ENCODE measurements around the gene KIAA0513.

KIAA0513 gene

GRCh38 chr16:85101956-85102630 lies 74.5 kb downstream of the KIAA0513 start:
- Histone ChIP-seq H3K27me3 (ENCODE audit: control insufficient read depth in 1 of 2, insufficient read depth in 2 of 2, low read length in 2 of 2) (peaks cover 0 to 4% of the 10 kb centered on the region in 2 donors), H3K9me3 (ENCODE audit: control insufficient read depth in 2 of 2, low read length in 2 of 2) (no peaks in the 10 kb centered on the region), H3K27ac (ENCODE audit: low read length) (no peak overlapping the region), H3K4me3 (ENCODE audit: low read length in 2 of 2) (no peak overlapping the region), H3K36me3 (ENCODE audit: control insufficient read depth in 2 of 2, insufficient read depth in 2 of 2, low read length in 2 of 2) (no peaks in the 10 kb centered on the region), H3K9ac (ENCODE audit: low read length in 2 of 2) (no peak overlapping the region), H3K4me1 (ENCODE audit: control insufficient read depth, insufficient read depth, low read length) (no peaks in the 10 kb centered on the region)

GRCh38 chr16:85103114-85104079 lies 75.8 kb downstream of the KIAA0513 start:
- no peaks in the 10 kb centered on the region for H3K4me1 ChIP-seq (ENCODE audit: control insufficient read depth, insufficient read depth, low read length)
- no peaks in the 10 kb centered on the region for H3K27me3 ChIP-seq (ENCODE audit: control insufficient read depth in 1 of 2, insufficient read depth in 2 of 2, low read length in 2 of 2)
- no peaks in the 10 kb centered on the region for H3K9me3 ChIP-seq (ENCODE audit: control insufficient read depth in 2 of 2, low read length in 2 of 2)
- no peak overlapping the region for H3K27ac ChIP-seq (ENCODE audit: low read length)
- H3K4me3 ChIP-seq (ENCODE audit: low read length in 2 of 2) = no peak overlapping the region
- no peaks in the 10 kb centered on the region for H3K36me3 ChIP-seq (ENCODE audit: control insufficient read depth in 2 of 2, insufficient read depth in 2 of 2, low read length in 2 of 2)
- H3K9ac ChIP-seq (ENCODE audit: low read length in 2 of 2) = no peak overlapping the region

DNA sequence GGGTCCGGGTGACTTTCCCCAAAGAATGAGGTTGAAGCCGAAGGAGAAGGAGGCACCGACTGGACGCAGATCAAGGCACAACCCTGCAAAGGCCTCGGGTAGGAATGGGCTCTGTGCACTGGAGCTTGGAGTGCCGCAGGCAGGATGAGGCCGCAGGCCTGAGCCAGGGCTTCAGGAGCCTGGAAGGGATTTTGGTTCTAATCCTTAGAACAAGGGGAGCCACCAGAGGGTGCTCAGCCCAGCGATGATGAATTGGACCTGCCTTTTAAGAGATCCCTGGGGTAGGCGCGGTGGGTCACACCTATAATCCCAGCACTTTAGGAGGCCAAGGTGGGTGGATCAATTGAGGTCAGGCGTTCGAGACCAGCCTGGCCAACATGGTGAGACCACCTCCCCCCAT lies 76.6 kb downstream of the KIAA0513 start:
- Histone ChIP-seq H3K4me3 (ENCODE audit: low read length in 2 of 2) (no peak overlapping the region), H3K36me3 (ENCODE audit: control insufficient read depth in 2 of 2, insufficient read depth in 2 of 2, low read length in 2 of 2) (no peaks in the 10 kb centered on the region), H3K9me3 (ENCODE audit: control insufficient read depth in 2 of 2, low read length in 2 of 2) (no peaks in the 10 kb centered on the region), H3K4me1 (ENCODE audit: control insufficient read depth, insufficient read depth, low read length) (no peaks in the 10 kb centered on the region), H3K27ac (ENCODE audit: low read length) (no peak overlapping the region), H3K27me3 (ENCODE audit: control insufficient read depth in 1 of 2, insufficient read depth in 2 of 2, low read length in 2 of 2) (no peaks in the 10 kb centered on the region), H3K9ac (ENCODE audit: low read length in 2 of 2) (no peak overlapping the region)

GRCh38 chr16:85104821-85105391 lies 77.3 kb downstream of the KIAA0513 start:
- Histone ChIP-seq H3K4me3 (ENCODE audit: low read length in 2 of 2) (no peak overlapping the region), H3K27me3 (ENCODE audit: control insufficient read depth in 1 of 2, insufficient read depth in 2 of 2, low read length in 2 of 2) (no peaks in the 10 kb centered on the region), H3K36me3 (ENCODE audit: control insufficient read depth in 2 of 2, insufficient read depth in 2 of 2, low read length in 2 of 2) (no peaks in the 10 kb centered on the region), H3K4me1 (ENCODE audit: control insufficient read depth, insufficient read depth, low read length) (no peaks in the 10 kb centered on the region), H3K9ac (ENCODE audit: low read length in 2 of 2) (no peak overlapping the region), H3K27ac (ENCODE audit: low read length) (no peak overlapping the region), H3K9me3 (ENCODE audit: control insufficient read depth in 2 of 2, low read length in 2 of 2) (no peaks in the 10 kb centered on the region)

- H3K27me3 ChIP-seq (ENCODE audit: control insufficient read depth in 1 of 2, insufficient read depth in 2 of 2, low read length in 2 of 2) = no peaks in the 10 kb centered on the region
- no peaks in the 10 kb centered on the region for H3K36me3 ChIP-seq (ENCODE audit: control insufficient read depth in 2 of 2, insufficient read depth in 2 of 2, low read length in 2 of 2)
- H3K9ac ChIP-seq (ENCODE audit: low read length in 2 of 2) = no peak overlapping the region
- H3K27ac ChIP-seq (ENCODE audit: low read length) = no peak overlapping the region
- H3K9me3 ChIP-seq (ENCODE audit: control insufficient read depth in 2 of 2, low read length in 2 of 2) = no peaks in the 10 kb centered on the region
- no peaks in the 10 kb centered on the region for H3K4me1 ChIP-seq (ENCODE audit: control insufficient read depth, insufficient read depth, low read length)
- H3K4me3 ChIP-seq (ENCODE audit: low read length in 2 of 2) = no peak overlapping the region
Observed at GRCh38 chr16:85105475-85105874, 77.9 kb downstream of the KIAA0513 start.

GRCh38 chr16:85107083-85107482 lies 79.5 kb downstream of the KIAA0513 start:
- Histone ChIP-seq H3K9me3 (ENCODE audit: control insufficient read depth in 2 of 2, low read length in 2 of 2) (no peaks in the 10 kb centered on the region), H3K27me3 (ENCODE audit: control insufficient read depth in 1 of 2, insufficient read depth in 2 of 2, low read length in 2 of 2) (no peaks in the 10 kb centered on the region)

DNA sequence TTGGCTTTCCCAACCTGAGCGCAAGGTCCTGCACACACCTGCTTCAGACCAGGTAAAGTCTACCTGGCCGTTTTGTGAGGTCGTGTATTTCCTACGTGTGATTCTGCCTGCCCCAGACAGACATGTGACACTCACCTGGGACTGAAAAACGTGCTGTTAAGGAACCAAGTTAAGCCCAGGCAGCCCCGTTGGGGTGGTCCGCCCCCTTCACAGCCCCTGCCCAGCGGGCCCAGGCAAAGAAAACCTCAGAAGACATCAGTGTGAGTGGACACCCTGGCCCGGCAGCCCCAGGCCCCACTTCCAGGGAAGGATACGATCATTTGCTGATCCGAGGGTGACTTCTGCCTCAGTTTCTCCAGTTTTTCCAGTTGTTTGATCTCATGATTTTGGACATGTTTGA lies 79.9 kb downstream of the KIAA0513 start:
- H3K9me3 ChIP-seq (ENCODE audit: control insufficient read depth in 2 of 2, low read length in 2 of 2) = no peaks in the 10 kb centered on the region
- H3K4me3 ChIP-seq (ENCODE audit: low read length in 2 of 2) = no peak overlapping the region
- no peaks in the 10 kb centered on the region for H3K27me3 ChIP-seq (ENCODE audit: control insufficient read depth in 1 of 2, insufficient read depth in 2 of 2, low read length in 2 of 2)
- no peaks in the 10 kb centered on the region for H3K36me3 ChIP-seq (ENCODE audit: control insufficient read depth in 2 of 2, insufficient read depth in 2 of 2, low read length in 2 of 2)
- no peak overlapping the region for H3K27ac ChIP-seq (ENCODE audit: low read length)
- H3K4me1 ChIP-seq (ENCODE audit: control insufficient read depth, insufficient read depth, low read length) = no peaks in the 10 kb centered on the region
- no peak overlapping the region for H3K9ac ChIP-seq (ENCODE audit: low read length in 2 of 2)

More at GRCh38 chr16:85107083-85107482, 79.5 kb downstream of the KIAA0513 start:
- no peak overlapping the region for H3K9ac ChIP-seq (ENCODE audit: low read length in 2 of 2)
- no peaks in the 10 kb centered on the region for H3K4me1 ChIP-seq (ENCODE audit: control insufficient read depth, insufficient read depth, low read length)
- no peak overlapping the region for H3K4me3 ChIP-seq (ENCODE audit: low read length in 2 of 2)
- no peak overlapping the region for H3K27ac ChIP-seq (ENCODE audit: low read length)
- no peaks in the 10 kb centered on the region for H3K36me3 ChIP-seq (ENCODE audit: control insufficient read depth in 2 of 2, insufficient read depth in 2 of 2, low read length in 2 of 2)

DNA sequence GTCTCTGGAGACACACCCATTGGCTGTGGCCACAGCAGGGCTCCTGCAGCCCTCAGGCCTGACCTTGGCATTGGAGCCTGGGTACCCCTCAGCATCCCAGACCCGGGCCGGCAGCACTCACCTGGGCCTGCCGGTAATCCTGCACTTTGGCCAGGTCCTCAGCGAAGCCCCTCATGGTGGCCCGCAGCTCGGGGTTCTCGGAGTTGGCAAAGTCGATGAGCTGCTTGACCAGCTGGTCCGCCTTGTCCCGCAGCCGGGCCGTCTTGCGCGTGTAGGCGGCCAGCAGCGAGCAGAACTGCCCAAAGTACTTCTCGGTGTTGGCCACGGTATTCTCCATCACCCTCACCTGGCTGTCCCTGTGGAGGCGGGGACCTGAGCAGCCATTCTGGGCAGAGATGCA lies 82.5 kb downstream of the KIAA0513 start:
- H3K4me3 ChIP-seq (ENCODE audit: low read length in 2 of 2) = no peak overlapping the region
- H3K9me3 ChIP-seq (ENCODE audit: control insufficient read depth in 2 of 2, low read length in 2 of 2) = no peaks in the 10 kb centered on the region
- no peaks in the 10 kb centered on the region for H3K36me3 ChIP-seq (ENCODE audit: control insufficient read depth in 2 of 2, insufficient read depth in 2 of 2, low read length in 2 of 2)
- no peaks in the 10 kb centered on the region for H3K27me3 ChIP-seq (ENCODE audit: control insufficient read depth in 1 of 2, insufficient read depth in 2 of 2, low read length in 2 of 2)
- no peak overlapping the region for H3K9ac ChIP-seq (ENCODE audit: low read length in 2 of 2)
- no peaks in the 10 kb centered on the region for H3K4me1 ChIP-seq (ENCODE audit: control insufficient read depth, insufficient read depth, low read length)
- no peak overlapping the region for H3K27ac ChIP-seq (ENCODE audit: low read length)

- no peaks in the 10 kb centered on the region for H3K4me1 ChIP-seq (ENCODE audit: control insufficient read depth, insufficient read depth, low read length)
- H3K27me3 ChIP-seq (ENCODE audit: control insufficient read depth in 1 of 2, insufficient read depth in 2 of 2, low read length in 2 of 2) = no peaks in the 10 kb centered on the region
- H3K36me3 ChIP-seq (ENCODE audit: control insufficient read depth in 2 of 2, insufficient read depth in 2 of 2, low read length in 2 of 2) = no peaks in the 10 kb centered on the region
- no peak overlapping the region for H3K9ac ChIP-seq (ENCODE audit: low read length in 2 of 2)
- H3K9me3 ChIP-seq (ENCODE audit: control insufficient read depth in 2 of 2, low read length in 2 of 2) = no peaks in the 10 kb centered on the region
- H3K4me3 ChIP-seq (ENCODE audit: low read length in 2 of 2) = no peak overlapping the region
- no peak overlapping the region for H3K27ac ChIP-seq (ENCODE audit: low read length)
Observed at GRCh38 chr16:85111184-85111583, 83.6 kb downstream of the KIAA0513 start.

DNA sequence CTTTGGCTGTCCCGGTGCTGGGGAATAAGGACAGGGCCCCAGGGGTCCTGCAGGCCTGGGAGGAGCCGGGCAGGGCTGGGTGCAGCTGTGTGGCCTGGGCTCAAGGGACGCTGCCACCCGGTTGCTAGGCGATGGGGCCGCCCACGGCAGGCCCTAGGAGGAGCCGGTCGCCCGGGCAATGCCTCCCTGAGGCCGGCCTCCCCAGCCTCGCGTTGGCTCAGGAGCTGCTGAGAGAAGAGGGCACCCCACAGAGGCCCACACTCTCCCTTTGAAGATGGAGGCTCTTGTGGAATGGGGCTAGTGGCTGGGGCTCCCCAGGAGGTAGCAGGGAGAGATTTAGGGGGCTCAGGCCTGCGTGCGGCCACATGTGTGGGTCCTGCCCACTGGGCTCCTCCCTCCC lies 84.8 kb downstream of the KIAA0513 start, which contains the start of gene CIBAR2:
CIBAR2 (minus strand) TSS at position 109 of the 400 bp plus-strand sequence. CDS start 120 bp downstream, outside the sequence.
- H3K36me3 ChIP-seq (ENCODE audit: control insufficient read depth in 2 of 2, insufficient read depth in 2 of 2, low read length in 2 of 2) = no peaks in the 10 kb centered on the region
- no peaks in the 10 kb centered on the region for H3K27me3 ChIP-seq (ENCODE audit: control insufficient read depth in 1 of 2, insufficient read depth in 2 of 2, low read length in 2 of 2)
- no peaks in the 10 kb centered on the region for H3K9me3 ChIP-seq (ENCODE audit: control insufficient read depth in 2 of 2, low read length in 2 of 2)
- H3K4me3 ChIP-seq (ENCODE audit: low read length in 2 of 2) = no peak within 1 kb of the TSS
- H3K9ac ChIP-seq (ENCODE audit: low read length in 2 of 2) = no peak within 1 kb of the TSS
- no peak within 1 kb of the TSS for H3K27ac ChIP-seq (ENCODE audit: low read length)
- H3K4me1 ChIP-seq (ENCODE audit: control insufficient read depth, insufficient read depth, low read length) = no peaks in the 10 kb centered on the region
